ENCODE data around the gene CRABP1.

- no peak for TF ChIP-seq CTCF (IDR thresholded peaks at IDR 0.05)
- no peak for TF ChIP-seq POLR2AphosphoS5 (IDR thresholded peaks at IDR 0.05)
Measured at GRCh38 chr15:78360958-78361718, 21.0 kb downstream of the CRABP1 start.
